SKM-1 treated with dmso at 0.1 percent for 144 hours (cell line): ENCODE results near the gene NAA25.

Experiments
- DNase-seq: peaks from one replicate; lab custom pipeline; 2025; ENCODE audit not compliant: unreplicated experiment; lab: John Stamatoyannopoulos, UW

Gene NAA25

DNA sequence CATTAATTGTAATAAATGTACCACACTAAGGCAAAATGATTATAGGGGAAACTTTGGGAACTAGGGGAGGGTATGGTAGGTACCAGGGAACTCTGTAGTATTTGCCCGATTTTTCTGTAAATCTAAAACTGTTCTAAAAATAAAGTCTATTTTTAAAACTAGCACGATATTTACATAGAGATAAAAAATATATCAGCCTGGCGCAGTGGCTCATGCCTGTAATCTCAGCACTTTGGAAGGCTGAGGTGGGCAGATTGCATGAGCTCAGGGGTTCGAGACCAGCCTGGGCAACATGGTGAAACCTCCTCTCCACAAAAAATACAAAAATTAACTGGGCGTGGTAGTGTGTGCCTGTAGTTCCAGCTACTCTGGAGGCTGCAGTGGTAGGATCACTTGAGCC lies 128.0 kb downstream of the NAA25 start:
- DNase-seq, result no peak

DNA sequence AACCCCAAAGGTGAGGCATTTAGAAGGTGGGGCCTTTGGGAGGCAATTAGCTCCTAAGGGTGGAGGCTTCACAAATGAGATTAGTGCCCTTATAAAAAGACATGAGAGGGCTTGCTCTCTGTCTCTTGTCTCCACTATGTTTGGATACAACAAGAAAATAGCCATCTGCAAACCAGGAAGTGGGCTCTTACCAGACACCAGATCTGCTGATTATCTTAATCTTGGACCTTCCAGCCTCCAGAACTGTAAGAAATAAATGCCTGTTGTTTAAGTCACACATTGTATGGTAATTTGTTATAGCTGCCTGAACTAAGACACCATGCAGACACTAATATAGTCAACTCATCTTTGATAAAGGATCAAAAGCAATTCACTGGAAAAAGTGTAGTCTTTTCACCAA lies 130.0 kb downstream of the NAA25 start:
- no peak for DNase-seq

DNA sequence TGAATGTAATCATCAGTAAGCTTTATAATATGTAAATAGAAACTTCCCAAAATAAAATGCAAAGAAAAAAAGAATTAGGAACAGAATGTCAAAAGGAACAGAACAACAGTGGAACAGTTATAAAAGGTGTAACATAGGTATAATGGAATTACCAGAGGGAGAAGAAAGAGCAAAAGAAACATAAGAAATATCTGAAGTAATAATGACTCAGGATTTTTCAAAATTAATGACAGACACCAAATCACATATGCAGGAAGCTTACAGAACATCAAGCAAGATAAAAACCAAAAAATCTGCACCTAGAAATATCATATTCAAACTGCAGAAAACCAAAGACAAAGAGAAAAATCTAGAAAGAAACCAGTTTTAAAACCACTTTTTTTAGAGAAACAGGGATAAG lies 131.7 kb downstream of the NAA25 start:
- DNase-seq, result no peak
